T-helper 1 cell treated with Interleukin-12 subunit alpha and Interleukin-12 subunit beta and Interleukin-4 antibody, amounts not matched to agents 30 ng/mL and 1 ng/mL, for 36 hours (primary cell): ENCODE data around the gene CCDC15. TPM values are rescaled to one million over a fixed set of nuclear protein-coding genes. Genes with fewer than 3 reads are reported as not detected.

ENCODE experiments used
- total RNA-seq: library from RNA; stranded (reverse); gene quantifications from 2 replicates; pipeline ENCODE4 v1.2.3, GENCODE V29; 2022

Gene CCDC15
- total RNA-seq, 1 donor from 2014 or later: 3.9 TPM

Other genes starting within 250 kb of the CCDC15 start
- gene NRGN, start 214.3 kb upstream of the CCDC15 start, total RNA-seq: 2.4 and 3.1 TPM in 2 replicates
- not detected in 2 replicates for gene VSIG2, start 201.9 kb upstream of the CCDC15 start, total RNA-seq
- gene ESAM, start 191.9 kb upstream of the CCDC15 start, total RNA-seq: 0.41 and 0.47 TPM in 2 replicates
- gene MSANTD2, start 153.8 kb upstream of the CCDC15 start, total RNA-seq: 9.0 and 12.7 TPM in 2 replicates
- 4.6 and 5.6 TPM in 2 replicates for gene ROBO3, start 88.8 kb upstream of the CCDC15 start, total RNA-seq
- not detected in 2 replicates for gene ROBO4, start 56.3 kb upstream of the CCDC15 start, total RNA-seq
- not detected in 2 replicates for gene HEPN1, start 35.0 kb upstream of the CCDC15 start, total RNA-seq
- not detected in 2 replicates for gene HEPACAM, start 18.2 kb upstream of the CCDC15 start, total RNA-seq
- gene SLC37A2, start 109.1 kb downstream of the CCDC15 start, total RNA-seq: 0.15 and 0.29 TPM in 2 replicates
- gene TMEM218, start 157.4 kb downstream of the CCDC15 start, total RNA-seq: 15.1 and 15.9 TPM in 2 replicates
- not detected in 2 replicates for gene PKNOX2, start 210.5 kb downstream of the CCDC15 start, total RNA-seq